ENCODE results near the gene NTM.

The NTM gene

GRCh38 chr11:131633921-131634715, 263.7 kb downstream of the NTM start:
- no peak for DNase-seq (ENCODE audit: low read depth)
- H3K4me3 ChIP-seq (ENCODE audit: low read depth, low read length), result no peak overlapping the region
- no peak for TF ChIP-seq CTCF (IDR thresholded peaks at IDR 0.05; ENCODE audit: insufficient read depth, low read depth, low read length, missing control alignments)

GRCh38 chr11:131637469-131638175, 267.2 kb downstream of the NTM start:
- no peak for DNase-seq (ENCODE audit: low read depth)

GRCh38 chr11:131638889-131639288, 268.5 kb downstream of the NTM start:
- TF ChIP-seq CTCF (IDR thresholded peaks at IDR 0.05; ENCODE audit: insufficient read depth, low read depth, low read length, missing control alignments), result no peak
- no peak for DNase-seq (ENCODE audit: low read depth)
- no peak overlapping the region for H3K4me3 ChIP-seq (ENCODE audit: low read depth, low read length)

More at GRCh38 chr11:131637469-131638175, 267.2 kb downstream of the NTM start:
- no peak overlapping the region for H3K4me3 ChIP-seq (ENCODE audit: low read depth, low read length)
- TF ChIP-seq CTCF (IDR thresholded peaks at IDR 0.05; ENCODE audit: insufficient read depth, low read depth, low read length, missing control alignments), result no peak

- no peak for TF ChIP-seq CTCF (IDR thresholded peaks at IDR 0.05; ENCODE audit: insufficient read depth, low read depth, low read length, missing control alignments)
- no peak for DNase-seq (ENCODE audit: low read depth)
- no peak overlapping the region for H3K4me3 ChIP-seq (ENCODE audit: low read depth, low read length)
Observed at GRCh38 chr11:131640320-131640719, 269.9 kb downstream of the NTM start.

GRCh38 chr11:131642756-131643531, 272.5 kb downstream of the NTM start:
- H3K4me3 ChIP-seq (ENCODE audit: low read depth, low read length), result no peak overlapping the region
- DNase-seq (ENCODE audit: low read depth), result no peak

More at GRCh38 chr11:131642756-131643531, 272.5 kb downstream of the NTM start:
- TF ChIP-seq CTCF (IDR thresholded peaks at IDR 0.05; ENCODE audit: insufficient read depth, low read depth, low read length, missing control alignments), result no peak

All from GM12865 (cell line).